OCI-LY7 (cell line): Measurements from ENCODE around the gene DDRGK1.

Source experiments
- EZH2phosphoT487 ChIP-seq: fragments of 200-600 bp; sonication (generic); IDR thresholded peaks from 2 replicates; pipeline ENCODE4 v1.6.1; 2018; ENCODE audit warnings: low read depth, borderline replicate concordance, mild to moderate bottlenecking, mixed run types, antibody characterized with exemption, low read length, moderate library complexity, mixed read lengths
- TF ChIP-seq, protein P1 (sequence below): fragments of 200-600 bp; sonication (generic); conservative IDR thresholded peaks from 2 replicates; pipeline ENCODE4 v1.5.1; 2014; ENCODE audit warnings: mild to moderate bottlenecking, antibody characterized with exemption, low read length, moderate library complexity, mixed read lengths

- TF ChIP-seq EZH2phosphoT487, result no peak
- TF ChIP-seq, protein P1, sequence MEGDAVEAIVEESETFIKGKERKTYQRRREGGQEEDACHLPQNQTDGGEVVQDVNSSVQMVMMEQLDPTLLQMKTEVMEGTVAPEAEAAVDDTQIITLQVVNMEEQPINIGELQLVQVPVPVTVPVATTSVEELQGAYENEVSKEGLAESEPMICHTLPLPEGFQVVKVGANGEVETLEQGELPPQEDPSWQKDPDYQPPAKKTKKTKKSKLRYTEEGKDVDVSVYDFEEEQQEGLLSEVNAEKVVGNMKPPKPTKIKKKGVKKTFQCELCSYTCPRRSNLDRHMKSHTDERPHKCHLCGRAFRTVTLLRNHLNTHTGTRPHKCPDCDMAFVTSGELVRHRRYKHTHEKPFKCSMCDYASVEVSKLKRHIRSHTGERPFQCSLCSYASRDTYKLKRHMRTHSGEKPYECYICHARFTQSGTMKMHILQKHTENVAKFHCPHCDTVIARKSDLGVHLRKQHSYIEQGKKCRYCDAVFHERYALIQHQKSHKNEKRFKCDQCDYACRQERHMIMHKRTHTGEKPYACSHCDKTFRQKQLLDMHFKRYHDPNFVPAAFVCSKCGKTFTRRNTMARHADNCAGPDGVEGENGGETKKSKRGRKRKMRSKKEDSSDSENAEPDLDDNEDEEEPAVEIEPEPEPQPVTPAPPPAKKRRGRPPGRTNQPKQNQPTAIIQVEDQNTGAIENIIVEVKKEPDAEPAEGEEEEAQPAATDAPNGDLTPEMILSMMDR, result no peak
Measured at GRCh38 chr20:3150908-3151307, 53.6 kb downstream of the DDRGK1 start.
